Astrocyte (in vitro differentiated cells and primary cell): Measurements from ENCODE around the gene TIMM13. TPM values are rescaled to one million over a fixed set of nuclear protein-coding genes. Genes with fewer than 3 reads are reported as not detected.

Experiments used
- DNase-seq: peaks from one replicate; pipeline ENCODE4 v3.0.0-alpha.2; 2010; ENCODE audit warnings: low read depth
- FAIRE-seq: peaks from 2 replicates; lab custom pipeline; 2011; peaks lifted over from hg19 to GRCh38; lab: Jason Lieb, UNC
- H2AFZ ChIP-seq: 2 replicates; pipeline ENCODE4 v1.6.0; 2012; ENCODE audit warnings: low read depth, low read length, inconsistent platforms
- H3K27ac ChIP-seq: 2 replicates; pipeline ENCODE4 v1.5.1; 2011; ENCODE audit warnings: low read depth, low read length, inconsistent platforms
- H3K27me3 ChIP-seq: 2 replicates; pipeline ENCODE4 v1.6.0; 2011; ENCODE audit warnings: low read length, inconsistent platforms; ENCODE audit not compliant: insufficient read depth
- H3K36me3 ChIP-seq: 2 replicates; pipeline ENCODE4 v1.5.1; 2011; ENCODE audit warnings: low read length, inconsistent platforms; ENCODE audit not compliant: insufficient read depth
- H3K4me1 ChIP-seq: 2 replicates; pipeline ENCODE4 v1.5.1; 2011; ENCODE audit warnings: low read length, inconsistent platforms; ENCODE audit not compliant: insufficient read depth
- H3K4me2 ChIP-seq: 2 replicates; pipeline ENCODE4 v1.6.0; 2012; ENCODE audit warnings: low read length, inconsistent platforms
- H3K4me3 ChIP-seq: 2 replicates; pipeline ENCODE4 v1.5.1; 2011; ENCODE audit warnings: low read depth, mild to moderate bottlenecking, low read length, inconsistent platforms; ENCODE audit not compliant: insufficient read depth
- H3K79me2 ChIP-seq: 2 replicates; pipeline ENCODE4 v1.6.0; 2012; ENCODE audit warnings: mild to moderate bottlenecking, low read length, inconsistent platforms; ENCODE audit not compliant: insufficient read depth
- H3K9ac ChIP-seq: 2 replicates; pipeline ENCODE4 v1.6.0; 2012; ENCODE audit warnings: mild to moderate bottlenecking, low read length, inconsistent platforms
- H3K9me3 ChIP-seq: 2 replicates; pipeline ENCODE4 v1.5.1; 2012; ENCODE audit warnings: low read depth, mild to moderate bottlenecking, low read length, inconsistent platforms; ENCODE audit not compliant: insufficient read depth
- H4K20me1 ChIP-seq: 2 replicates; pipeline ENCODE4 v1.6.0; 2012; ENCODE audit warnings: low read length, inconsistent platforms; ENCODE audit not compliant: insufficient read depth
- H3K27ac Mint-ChIP-seq: one replicate; pipeline ENCODE4 v1.8.0; 2021; ENCODE audit warnings: mild to moderate bottlenecking, mixed read lengths; ENCODE audit not compliant: unreplicated experiment
- H3K27me3 Mint-ChIP-seq: one replicate; pipeline ENCODE4 v1.8.0; 2021; ENCODE audit warnings: low read depth, mixed read lengths; ENCODE audit not compliant: unreplicated experiment
- H3K36me3 Mint-ChIP-seq: one replicate; pipeline ENCODE4 v1.8.0; 2021; ENCODE audit warnings: low read depth, mixed read lengths; ENCODE audit not compliant: unreplicated experiment
- H3K4me1 Mint-ChIP-seq: one replicate; pipeline ENCODE4 v1.8.0; 2021; ENCODE audit warnings: low read depth, mixed read lengths; ENCODE audit not compliant: unreplicated experiment
- H3K4me3 Mint-ChIP-seq: one replicate; pipeline ENCODE4 v1.8.0; 2021; ENCODE audit warnings: mild to moderate bottlenecking, moderate library complexity, mixed read lengths; ENCODE audit not compliant: unreplicated experiment
- H3K9me3 Mint-ChIP-seq: one replicate; pipeline ENCODE4 v1.8.0; 2021; ENCODE audit warnings: mild to moderate bottlenecking, mixed read lengths; ENCODE audit not compliant: unreplicated experiment
- EZH2 ChIP-seq: IDR thresholded peaks from 2 replicates; pipeline ENCODE4 v1.6.1; 2012; ENCODE audit warnings: mild to moderate bottlenecking, low read length, inconsistent platforms; ENCODE audit not compliant: insufficient read depth
- total RNA-seq: library from RNA; stranded (reverse); gene quantifications from 2 replicates; pipeline ENCODE4 v1.2.1, GENCODE V29; 2021
- TF ChIP-seq, protein P1 (sequence below): IDR thresholded peaks from 2 replicates; pipeline ENCODE4 v1.5.1; 2011; ENCODE audit warnings: low read depth, mild to moderate bottlenecking, inconsistent platforms, low read length, moderate library complexity; ENCODE audit not compliant: insufficient read depth

The TIMM13 gene
- total RNA-seq, 1 donor from 2014 or later, result 105 TPM

DNA sequence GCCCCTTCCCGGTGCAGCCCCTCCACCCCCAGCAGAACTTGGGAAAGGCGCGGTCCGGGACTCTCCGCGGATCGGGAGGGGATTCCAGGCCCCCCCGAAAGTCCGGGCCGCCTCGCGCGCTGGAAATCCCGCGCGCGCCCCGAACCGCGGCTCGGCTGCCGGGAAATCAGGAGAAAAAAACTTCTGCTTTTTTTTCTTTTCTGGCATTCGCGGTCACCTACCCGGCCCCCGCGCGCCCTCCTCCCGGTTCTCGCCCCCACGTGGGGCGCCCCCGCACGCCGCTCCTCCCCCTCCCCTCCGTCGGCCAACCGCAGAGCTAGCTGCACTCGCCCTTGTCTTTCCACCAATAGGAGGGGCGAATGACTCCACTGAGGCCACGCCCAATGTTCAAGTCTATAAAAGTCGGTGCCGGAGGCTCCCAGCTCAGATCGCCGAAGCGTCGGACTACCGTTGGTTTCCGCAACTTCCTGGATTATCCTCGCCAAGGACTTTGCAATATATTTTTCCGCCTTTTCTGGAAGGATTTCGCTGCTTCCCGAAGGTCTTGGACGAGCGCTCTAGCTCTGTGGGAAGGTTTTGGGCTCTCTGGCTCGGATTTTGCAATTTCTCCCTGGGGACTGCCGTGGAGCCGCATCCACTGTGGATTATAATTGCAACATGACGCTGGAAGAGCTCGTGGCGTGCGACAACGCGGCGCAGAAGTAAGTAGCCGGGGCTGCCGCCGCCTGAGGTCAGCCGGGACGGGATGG lies 48.5 kb upstream of the TIMM13 start, which contains the start of gene GADD45B:
GADD45B (plus strand) TSS at position 426 of the 749 bp plus-strand sequence; CDS start at position 658, 232 bp downstream.
- Mint-ChIP-seq H3K4me1 (no peaks in the 10 kb centered on the region), H3K4me3 (peak within 1 kb of the TSS; percentile 98), H3K27me3 (no peaks in the 10 kb centered on the region), H3K27ac (peak within 1 kb of the TSS; percentile 97), H3K9me3 (peaks cover 2% of the 10 kb centered on the region), H3K36me3 (peaks cover 18% of the 10 kb centered on the region)
- no peaks in the 10 kb centered on the region for H3K9me3 ChIP-seq
- peak within 1 kb of the TSS; percentile 95 for H3K27ac ChIP-seq
- FAIRE-seq (peak; percentile 60), DNase-seq (peak; percentile 90)
- peaks cover 34% of the 10 kb centered on the region for H4K20me1 ChIP-seq
- H3K9ac ChIP-seq, result peak within 1 kb of the TSS; percentile 98
- peak within 1 kb of the TSS; percentile 98 for H3K4me3 ChIP-seq
- no peak for TF ChIP-seq EZH2
- TF ChIP-seq, protein P1, sequence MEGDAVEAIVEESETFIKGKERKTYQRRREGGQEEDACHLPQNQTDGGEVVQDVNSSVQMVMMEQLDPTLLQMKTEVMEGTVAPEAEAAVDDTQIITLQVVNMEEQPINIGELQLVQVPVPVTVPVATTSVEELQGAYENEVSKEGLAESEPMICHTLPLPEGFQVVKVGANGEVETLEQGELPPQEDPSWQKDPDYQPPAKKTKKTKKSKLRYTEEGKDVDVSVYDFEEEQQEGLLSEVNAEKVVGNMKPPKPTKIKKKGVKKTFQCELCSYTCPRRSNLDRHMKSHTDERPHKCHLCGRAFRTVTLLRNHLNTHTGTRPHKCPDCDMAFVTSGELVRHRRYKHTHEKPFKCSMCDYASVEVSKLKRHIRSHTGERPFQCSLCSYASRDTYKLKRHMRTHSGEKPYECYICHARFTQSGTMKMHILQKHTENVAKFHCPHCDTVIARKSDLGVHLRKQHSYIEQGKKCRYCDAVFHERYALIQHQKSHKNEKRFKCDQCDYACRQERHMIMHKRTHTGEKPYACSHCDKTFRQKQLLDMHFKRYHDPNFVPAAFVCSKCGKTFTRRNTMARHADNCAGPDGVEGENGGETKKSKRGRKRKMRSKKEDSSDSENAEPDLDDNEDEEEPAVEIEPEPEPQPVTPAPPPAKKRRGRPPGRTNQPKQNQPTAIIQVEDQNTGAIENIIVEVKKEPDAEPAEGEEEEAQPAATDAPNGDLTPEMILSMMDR, result no peak
- H3K27me3 ChIP-seq, result no peaks in the 10 kb centered on the region
- H3K4me1 ChIP-seq, result peaks cover 10% of the 10 kb centered on the region
- no peak within 1 kb of the TSS for H2AFZ ChIP-seq
- H3K36me3 ChIP-seq, result peaks cover 3% of the 10 kb centered on the region
- H3K4me2 ChIP-seq, result peak within 1 kb of the TSS; percentile 93
- H3K79me2 ChIP-seq, result peaks cover 40% of the 10 kb centered on the region

DNA sequence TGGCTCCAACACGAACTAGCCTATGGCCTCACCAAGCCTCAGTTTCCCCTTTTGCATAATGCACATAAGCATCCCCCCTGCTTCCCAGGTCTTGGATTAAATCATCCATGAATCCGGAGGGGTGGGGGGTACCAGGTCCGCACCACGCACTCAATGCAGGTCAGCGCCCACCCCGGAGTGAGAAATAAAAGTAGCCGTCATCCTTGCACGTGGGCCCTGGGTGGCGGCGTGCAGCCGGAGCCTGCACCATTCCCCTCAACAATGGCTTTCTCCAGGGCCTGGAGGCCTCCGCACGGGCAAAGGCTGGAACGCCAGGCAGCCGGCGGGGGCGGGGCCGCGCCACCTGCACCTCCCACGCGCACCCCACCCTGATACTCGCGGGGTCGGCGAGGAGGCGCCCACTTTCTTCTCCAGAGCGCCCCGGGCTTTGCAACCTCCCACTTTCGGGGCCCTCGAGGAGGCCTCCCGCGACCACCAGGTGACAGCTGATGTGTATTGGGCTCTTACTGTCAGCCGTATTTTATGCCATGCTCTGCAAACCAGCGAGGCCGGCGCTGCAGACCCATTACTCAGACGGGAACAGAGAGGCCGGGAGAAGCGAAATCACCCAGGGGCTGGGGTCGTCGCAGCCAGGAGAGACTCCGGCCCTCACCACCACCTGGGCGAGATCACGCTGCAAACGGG lies 47.8 kb upstream of the TIMM13 start:
- Histone ChIP-seq H3K4me1 (peaks cover 10% of the 10 kb centered on the region), H3K4me3 (peak overlapping the region; percentile 60), H3K9ac (peak overlapping the region; percentile 67), H2AFZ (no peak overlapping the region), H4K20me1 (peaks cover 34% of the 10 kb centered on the region), H3K27me3 (no peaks in the 10 kb centered on the region), H3K27ac (peak overlapping the region; percentile 77), H3K79me2 (peaks cover 40% of the 10 kb centered on the region), H3K36me3 (peaks cover 3% of the 10 kb centered on the region), H3K9me3 (no peaks in the 10 kb centered on the region), H3K4me2 (peak overlapping the region; percentile 84)
- no peaks in the 10 kb centered on the region for H3K4me1 Mint-ChIP-seq
- peak overlapping the region; percentile 89 for H3K4me3 Mint-ChIP-seq
- H3K36me3 Mint-ChIP-seq, result peaks cover 18% of the 10 kb centered on the region
- DNase-seq (peak; percentile 59), FAIRE-seq (no peak)
- TF ChIP-seq, protein P1, result no peak
- no peak for TF ChIP-seq EZH2
- H3K27me3 Mint-ChIP-seq, result no peaks in the 10 kb centered on the region
- H3K27ac Mint-ChIP-seq, result peak overlapping the region; percentile 94
- H3K9me3 Mint-ChIP-seq, result no peaks in the 10 kb centered on the region
